DND-41 (cell line): ENCODE measurements around the gene TBX2.

Experiments
- ATAC-seq: fragments of 200-7000 bp; cut with Tn5 transposase; 3 replicates; pipeline ENCODE4 v1.9.1; 2021; ENCODE audit warnings: low read depth; ENCODE audit not compliant: insufficient read depth
- DNase-seq: peaks from one replicate; pipeline ENCODE4 v3.0.0-alpha.2; 2020
- H2AFZ ChIP-seq: 2 replicates; pipeline ENCODE4 v1.6.0; 2012; ENCODE audit warnings: low read depth, low read length
- H3K27ac ChIP-seq: 2 replicates; pipeline ENCODE4 v1.5.1; 2012; ENCODE audit warnings: low read length, inconsistent platforms
- H3K27me3 ChIP-seq: fragments of 200-600 bp; sonication (generic); 2 replicates; pipeline ENCODE4 v1.6.0; 2012; ENCODE audit warnings: low read length, mild to moderate bottlenecking, inconsistent platforms; ENCODE audit not compliant: insufficient read depth, poor library complexity
- H3K36me3 ChIP-seq: 2 replicates; pipeline ENCODE4 v1.5.1; 2012; ENCODE audit warnings: low read length, inconsistent platforms; ENCODE audit not compliant: insufficient read depth
- H3K4me1 ChIP-seq: 2 replicates; pipeline ENCODE4 v1.5.1; 2012; ENCODE audit warnings: mild to moderate bottlenecking, low read length; ENCODE audit not compliant: insufficient read depth
- H3K4me2 ChIP-seq: 2 replicates; pipeline ENCODE4 v1.6.0; 2012; ENCODE audit warnings: mild to moderate bottlenecking, moderate library complexity, low read length, inconsistent platforms; ENCODE audit not compliant: insufficient read depth
- H3K4me3 ChIP-seq, 2 experiments: fragments of 200-600 bp in 1 of 2; shearing (Covaris generic) in 1 of 2; 2 replicates each; pipeline ENCODE4 v1.5.1; 2012 to 2016; ENCODE audit warnings: inconsistent platforms in 2 of 2, low read length in 2 of 2, mild to moderate bottlenecking in 2 of 2, low read depth in 1 of 2, moderate library complexity in 1 of 2
- H3K79me2 ChIP-seq: 2 replicates; pipeline ENCODE4 v1.6.0; 2012; ENCODE audit warnings: low read length, inconsistent platforms; ENCODE audit not compliant: insufficient read depth
- H3K9ac ChIP-seq: 2 replicates; pipeline ENCODE4 v1.6.0; 2012; ENCODE audit warnings: low read depth, mild to moderate bottlenecking, inconsistent platforms, low read length, moderate library complexity
- H3K9me3 ChIP-seq: 2 replicates; pipeline ENCODE4 v1.5.1; 2012; ENCODE audit warnings: low read length, moderate library complexity, mild to moderate bottlenecking, inconsistent platforms; ENCODE audit not compliant: insufficient read depth, severe bottlenecking
- H4K20me1 ChIP-seq: 2 replicates; pipeline ENCODE4 v1.6.0; 2012; ENCODE audit warnings: low read length; ENCODE audit not compliant: insufficient read depth
- CTCF ChIP-seq: IDR thresholded peaks from 2 replicates; pipeline ENCODE4 v1.5.1; 2012; ENCODE audit warnings: borderline replicate concordance, low read length, moderate library complexity, mild to moderate bottlenecking; ENCODE audit not compliant: poor library complexity, severe bottlenecking; ENCODE audit errors: extremely low read depth
- EZH2 ChIP-seq: IDR thresholded peaks from 3 replicates; pipeline ENCODE4 v1.6.1; 2012; ENCODE audit warnings: borderline replicate concordance, low read depth, mild to moderate bottlenecking, moderate library complexity, low read length, inconsistent platforms; ENCODE audit not compliant: severe bottlenecking

TBX2 gene

GRCh38 chr17:61389670-61390478 lies 9.8 kb upstream of the TBX2 start:
- H2AFZ ChIP-seq, result no peak overlapping the region
- TF ChIP-seq EZH2, result no peak
- TF ChIP-seq CTCF, result peak; percentile 81
- no peak overlapping the region for H3K4me3 ChIP-seq
- DNase-seq, result peak; percentile 49
- ATAC-seq, result peak; percentile 69
- H3K36me3 ChIP-seq, result no peaks in the 10 kb centered on the region
- no peak overlapping the region for H3K27ac ChIP-seq
- H3K9ac ChIP-seq, result no peak overlapping the region
- no peaks in the 10 kb centered on the region for H3K79me2 ChIP-seq
- H3K4me1 ChIP-seq, result no peaks in the 10 kb centered on the region
- H4K20me1 ChIP-seq, result 0 out of 2 replicates have a peak, but pooled peaks cover 3% of the 10 kb centered on the region
- H3K9me3 ChIP-seq, result no peaks in the 10 kb centered on the region
- no peak overlapping the region for H3K4me2 ChIP-seq
- H3K27me3 ChIP-seq, result no peaks in the 10 kb centered on the region

- H3K27me3 ChIP-seq, result no peaks in the 10 kb centered on the region
- H4K20me1 ChIP-seq, result 0 out of 2 replicates have a peak, but pooled peaks cover 3% of the 10 kb centered on the region
- no peak overlapping the region for H2AFZ ChIP-seq
- H3K4me1 ChIP-seq, result no peaks in the 10 kb centered on the region
- no peaks in the 10 kb centered on the region for H3K9me3 ChIP-seq
- H3K9ac ChIP-seq, result no peak overlapping the region
- no peaks in the 10 kb centered on the region for H3K79me2 ChIP-seq
- DNase-seq (no peak), ATAC-seq (no peak)
- no peak overlapping the region for H3K4me3 ChIP-seq
- H3K4me2 ChIP-seq, result no peak overlapping the region
- no peak overlapping the region for H3K27ac ChIP-seq
- TF ChIP-seq EZH2 (no peak), CTCF (no peak)
- H3K36me3 ChIP-seq, result no peaks in the 10 kb centered on the region
Measured at GRCh38 chr17:61390479-61390791, 9.2 kb upstream of the TBX2 start.

- Histone ChIP-seq H4K20me1 (0 out of 2 replicates have a peak, but pooled peaks cover 3% of the 10 kb centered on the region), H3K79me2 (no peaks in the 10 kb centered on the region), H3K4me2 (no peak overlapping the region), H3K4me3 (no peak overlapping the region), H3K4me1 (no peaks in the 10 kb centered on the region), H3K9me3 (no peaks in the 10 kb centered on the region), H2AFZ (no peak overlapping the region), H3K27ac (no peak overlapping the region), H3K27me3 (no peaks in the 10 kb centered on the region), H3K9ac (no peak overlapping the region), H3K36me3 (no peaks in the 10 kb centered on the region)
- DNase-seq, result no peak
- ATAC-seq, result no peak
- no peak for TF ChIP-seq CTCF
- TF ChIP-seq EZH2, result no peak
Measured at GRCh38 chr17:61391595-61392291, 7.9 kb upstream of the TBX2 start.
